ENCODE measurements around the gene EMC8. TPM values are rescaled to one million over a fixed set of nuclear protein-coding genes. Genes with fewer than 3 reads are reported as not detected.

Gene EMC8
- total RNA-seq, 4 donors from 2014 or later, result 23.4 to 53.6 (median 41.7) TPM

DNA sequence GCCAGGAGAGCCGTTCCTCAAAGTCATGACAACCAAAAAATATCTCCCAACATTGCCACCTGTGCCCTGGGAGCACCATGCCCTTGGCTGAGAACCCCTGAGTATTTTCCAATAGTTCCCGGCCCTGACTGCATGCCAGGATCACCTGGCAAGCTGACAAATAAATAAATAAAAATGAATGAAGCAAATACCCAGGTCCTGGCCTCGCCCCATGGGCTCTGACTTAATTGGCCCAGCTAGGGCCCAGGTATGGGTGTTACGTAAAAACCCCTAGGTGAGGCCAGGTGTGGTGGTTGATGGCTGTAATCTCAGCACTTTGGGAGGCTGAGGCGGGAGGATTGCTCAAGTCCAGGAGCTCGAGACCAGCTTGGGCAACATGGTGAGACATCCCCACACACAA, 45.8 kb downstream of the EMC8 start:
- intact Hi-C loops (cut with DNase I), result no loop called here
- Histone ChIP-seq H3K4me1 (peaks cover 20 to 29% of the 10 kb centered on the region in 2 donors), H3K27ac (no peak overlapping the region), H3K27me3 (no peaks in the 10 kb centered on the region), H3K36me3 (no peaks in the 10 kb centered on the region), H3K9me3 (no peaks in the 10 kb centered on the region), H3K4me3 (replicated peaks in 1 of 3) (no peak overlapping the region)
- TF ChIP-seq, protein P1, sequence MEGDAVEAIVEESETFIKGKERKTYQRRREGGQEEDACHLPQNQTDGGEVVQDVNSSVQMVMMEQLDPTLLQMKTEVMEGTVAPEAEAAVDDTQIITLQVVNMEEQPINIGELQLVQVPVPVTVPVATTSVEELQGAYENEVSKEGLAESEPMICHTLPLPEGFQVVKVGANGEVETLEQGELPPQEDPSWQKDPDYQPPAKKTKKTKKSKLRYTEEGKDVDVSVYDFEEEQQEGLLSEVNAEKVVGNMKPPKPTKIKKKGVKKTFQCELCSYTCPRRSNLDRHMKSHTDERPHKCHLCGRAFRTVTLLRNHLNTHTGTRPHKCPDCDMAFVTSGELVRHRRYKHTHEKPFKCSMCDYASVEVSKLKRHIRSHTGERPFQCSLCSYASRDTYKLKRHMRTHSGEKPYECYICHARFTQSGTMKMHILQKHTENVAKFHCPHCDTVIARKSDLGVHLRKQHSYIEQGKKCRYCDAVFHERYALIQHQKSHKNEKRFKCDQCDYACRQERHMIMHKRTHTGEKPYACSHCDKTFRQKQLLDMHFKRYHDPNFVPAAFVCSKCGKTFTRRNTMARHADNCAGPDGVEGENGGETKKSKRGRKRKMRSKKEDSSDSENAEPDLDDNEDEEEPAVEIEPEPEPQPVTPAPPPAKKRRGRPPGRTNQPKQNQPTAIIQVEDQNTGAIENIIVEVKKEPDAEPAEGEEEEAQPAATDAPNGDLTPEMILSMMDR (IDR thresholded peaks at IDR 0.05), result no peak
- no peak for TF ChIP-seq POLR2A (IDR thresholded peaks at IDR 0.05)
- DNase-seq, result no peak
- 75 to 76% methylated on average over 6 of the region's 6 CpGs for WGBS, 2 donors

DNA sequence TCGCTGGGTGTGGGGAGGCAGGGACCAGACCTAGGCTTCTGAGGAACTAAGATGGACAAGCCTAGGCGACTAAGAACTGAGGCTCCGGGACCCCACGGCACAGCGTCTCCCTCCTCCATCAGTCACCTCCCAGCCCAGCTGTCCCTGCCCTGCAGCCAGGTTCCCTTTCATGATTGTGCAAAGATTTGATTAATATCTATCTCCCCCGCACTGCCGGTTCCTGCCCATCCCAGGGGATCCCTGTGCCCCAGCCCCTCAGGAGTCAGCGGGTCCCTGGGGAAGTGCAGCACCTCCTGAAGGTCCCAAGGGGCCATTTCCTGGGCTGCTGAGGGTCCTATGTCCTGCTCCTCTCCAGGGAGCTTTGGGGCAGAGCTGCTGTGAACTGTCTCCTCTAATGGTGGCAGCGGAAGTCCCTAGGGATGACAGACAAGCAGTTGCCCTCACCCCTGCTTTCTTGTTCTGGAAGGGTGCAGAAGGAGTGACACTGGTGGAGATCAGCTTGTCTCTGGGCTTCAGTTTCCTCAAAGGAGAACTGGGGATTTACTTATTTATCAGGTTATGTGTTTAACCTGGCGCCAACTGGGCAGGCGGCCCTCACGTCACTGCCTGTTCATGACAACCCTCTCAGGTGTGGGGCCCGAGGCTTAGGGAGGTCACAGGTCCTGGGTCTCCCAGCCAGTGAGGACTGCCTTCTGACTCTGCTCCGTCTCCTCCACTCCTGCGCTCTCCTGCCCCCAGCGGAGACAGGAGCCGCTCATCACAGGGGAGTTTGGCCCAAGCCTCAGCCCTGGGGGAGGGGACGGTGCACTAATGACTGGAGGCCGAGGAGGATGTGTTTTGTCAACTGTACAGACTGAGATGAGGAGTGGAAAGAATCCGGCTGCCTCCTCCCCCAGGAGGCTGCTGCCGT, 46.6 kb downstream of the EMC8 start:
- 76 to 85% methylated on average over 15 to 20 of the region's 21 CpGs for WGBS, 2 donors
- Histone ChIP-seq H3K4me1 (peaks cover 20 to 29% of the 10 kb centered on the region in 2 donors), H3K27me3 (no peaks in the 10 kb centered on the region), H3K4me3 (replicated peaks in 1 of 3) (no peak overlapping the region), H3K27ac (no peak overlapping the region), H3K9me3 (no peaks in the 10 kb centered on the region), H3K36me3 (no peaks in the 10 kb centered on the region)
- DNase-seq, result peak in 1 of 2 donors; percentile 8
- TF ChIP-seq, protein P1 (IDR thresholded peaks at IDR 0.05), result no peak
- TF ChIP-seq POLR2A (IDR thresholded peaks at IDR 0.05), result no peak
- intact Hi-C loops (cut with DNase I), result no loop called here

GRCh38 chr16:85751698-85752501, 47.4 kb downstream of the EMC8 start:
- Histone ChIP-seq H3K27ac (no peak overlapping the region), H3K27me3 (no peaks in the 10 kb centered on the region), H3K4me1 (peaks cover 20 to 29% of the 10 kb centered on the region in 2 donors), H3K36me3 (no peaks in the 10 kb centered on the region), H3K9me3 (no peaks in the 10 kb centered on the region), H3K4me3 (replicated peaks in 1 of 3) (no peak overlapping the region)
- 54 to 72% methylated on average over 7 to 15 of the region's 15 CpGs for WGBS, 2 donors
- intact Hi-C loops (cut with DNase I), result no loop called here
- no peak for DNase-seq
- TF ChIP-seq, protein P1 (IDR thresholded peaks at IDR 0.05), result no peak
- no peak for TF ChIP-seq POLR2A (IDR thresholded peaks at IDR 0.05)

- Histone ChIP-seq H3K9me3 (no peaks in the 10 kb centered on the region), H3K36me3 (no peaks in the 10 kb centered on the region), H3K4me3 (replicated peaks in 1 of 3) (peak within 1 kb of the TSS; percentile 53 to 62 (median 57)), H3K27me3 (no peaks in the 10 kb centered on the region), H3K27ac (no peak within 1 kb of the TSS), H3K4me1 (peaks cover 20 to 29% of the 10 kb centered on the region in 2 donors)
- WGBS, 2 donors, result 22 to 45% methylated on average over 11 to 18 of the region's 96 CpGs
- peak; percentile 56 for DNase-seq
- intact Hi-C loops (cut with DNase I), result no loop called here
- peak in 1 of 2 donors; percentile 11 for TF ChIP-seq POLR2A (IDR thresholded peaks at IDR 0.05)
- TF ChIP-seq, protein P1 (IDR thresholded peaks at IDR 0.05), result peak in 1 of 6 experiments; percentile 12
Measured at GRCh38 chr16:85750827-85751697, 48.3 kb downstream of the EMC8 start, which contains the start of gene C16orf74. Gene C16orf74, minus strand, starts transcription at chr16:85751096. Its CDS starts 15,879 bp downstream, at chr16:85735217.
